Inferior parietal cortex (tissue), 1 donor: ENCODE results near the gene ELP4.
"Not testable (repeated sequence)": the region's sequence is repeated elsewhere in the genome, so short reads cannot be mapped to it uniquely, and the experiment has no call there.

Source experiments
- DNase-seq: peaks from one replicate; pipeline ENCODE4 v3.0.0-alpha.2; 2016; ENCODE audit errors: extremely low spot score

ELP4 gene

DNA sequence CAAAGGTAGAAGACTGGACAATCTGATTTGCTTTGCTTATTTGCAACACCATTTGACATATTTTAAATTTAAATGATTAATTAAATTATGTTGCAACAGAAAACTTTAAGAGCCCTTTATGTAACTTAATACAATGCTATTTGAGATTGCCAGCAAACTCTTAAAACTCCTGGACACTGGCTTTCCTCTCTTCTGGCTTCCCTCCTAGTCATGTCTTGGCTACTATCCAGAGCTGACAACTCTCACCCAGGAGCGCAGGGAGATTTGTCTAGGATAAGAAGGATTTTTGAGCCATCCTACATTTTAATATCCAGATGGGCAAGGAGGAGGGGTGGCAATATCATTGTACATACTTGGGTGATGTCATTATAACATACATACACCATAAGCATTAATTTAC, 134.3 kb downstream of the ELP4 start:
- no peak for DNase-seq

GRCh38 chr11:31645747-31646146, 136.2 kb downstream of the ELP4 start:
- DNase-seq: no peak

- DNase-seq: no peak
Observed at GRCh38 chr11:31646216-31646615, 136.6 kb downstream of the ELP4 start.

DNA sequence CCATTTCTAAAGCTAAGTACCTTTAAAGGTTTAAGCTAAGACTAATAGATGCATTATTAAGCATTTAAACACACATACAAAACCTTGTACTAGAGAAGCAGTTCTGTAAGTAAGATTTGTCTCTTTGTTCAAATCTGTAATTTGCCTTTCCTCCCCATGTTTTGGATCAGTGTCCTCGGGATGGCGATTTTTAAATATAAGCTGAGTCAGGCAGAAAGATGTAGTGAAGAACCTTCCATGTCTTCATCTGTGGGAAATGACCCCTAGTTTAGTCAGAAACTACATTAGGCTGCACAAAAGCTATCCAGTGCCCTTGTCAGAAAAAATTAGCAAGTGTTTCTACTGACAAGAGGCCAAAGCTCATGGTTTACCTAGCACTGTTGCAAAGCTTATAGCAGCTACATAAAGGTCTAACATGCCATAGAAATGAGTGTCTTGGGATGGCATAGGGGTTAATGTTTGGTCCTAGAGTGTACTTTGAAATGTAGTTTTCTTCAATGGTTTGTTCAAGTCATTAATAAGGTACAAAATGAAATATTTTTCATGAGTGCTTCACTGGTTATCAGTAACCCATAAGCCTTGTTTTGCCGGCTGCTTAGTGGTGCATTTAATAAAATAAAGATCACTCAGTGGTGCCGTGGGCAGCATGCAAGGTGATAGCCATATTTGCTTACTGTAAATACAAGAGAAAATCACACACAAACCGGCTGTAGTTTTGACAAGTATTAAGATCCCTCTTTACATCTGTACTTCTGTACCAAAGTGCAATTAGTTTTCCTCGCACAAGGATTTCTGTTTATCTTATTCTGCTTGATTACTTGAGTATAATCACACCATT, 139.8 kb downstream of the ELP4 start:
- no peak for DNase-seq

- DNase-seq: no peak
Observed at GRCh38 chr11:31651208-31651607, 141.6 kb downstream of the ELP4 start.

DNA sequence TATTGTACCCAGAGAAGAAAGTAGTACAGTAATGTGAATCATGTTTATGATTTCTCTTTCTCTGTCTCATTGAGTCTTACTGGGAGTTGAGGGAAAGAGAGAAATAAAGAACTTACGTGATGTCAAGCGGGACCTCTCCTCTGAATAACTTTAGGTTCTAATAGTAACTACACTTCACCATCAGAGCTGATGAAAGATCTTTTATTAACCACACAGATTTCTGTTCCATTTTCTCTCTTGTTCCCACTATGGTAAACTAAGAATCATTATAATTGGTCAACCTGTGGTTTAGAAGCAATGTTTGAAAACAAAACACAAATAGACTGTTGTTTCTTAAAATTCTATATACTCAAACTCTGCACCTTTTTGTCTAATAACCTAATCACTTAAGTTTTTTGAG, 142.3 kb downstream of the ELP4 start:
- DNase-seq: no peak

DNA sequence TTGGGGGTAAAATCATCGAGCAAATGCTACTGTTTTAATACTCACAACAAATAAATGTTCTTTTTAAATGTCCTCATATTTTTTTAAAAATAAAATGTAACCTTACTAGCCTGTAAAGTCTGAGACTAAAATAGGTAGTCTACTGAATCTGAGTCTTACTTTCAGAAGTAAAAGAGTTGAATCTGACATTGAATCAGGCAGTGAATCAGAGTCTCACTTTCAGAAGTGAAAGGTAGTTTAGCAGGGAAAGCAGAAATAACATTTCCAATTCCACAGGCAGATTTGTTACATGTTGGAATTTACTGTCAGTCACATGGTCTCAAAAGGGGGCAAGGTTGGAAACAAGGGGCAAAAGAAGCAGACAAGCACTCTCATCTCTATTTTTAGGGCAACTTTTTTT, 143.0 kb downstream of the ELP4 start:
- no peak for DNase-seq

DNA sequence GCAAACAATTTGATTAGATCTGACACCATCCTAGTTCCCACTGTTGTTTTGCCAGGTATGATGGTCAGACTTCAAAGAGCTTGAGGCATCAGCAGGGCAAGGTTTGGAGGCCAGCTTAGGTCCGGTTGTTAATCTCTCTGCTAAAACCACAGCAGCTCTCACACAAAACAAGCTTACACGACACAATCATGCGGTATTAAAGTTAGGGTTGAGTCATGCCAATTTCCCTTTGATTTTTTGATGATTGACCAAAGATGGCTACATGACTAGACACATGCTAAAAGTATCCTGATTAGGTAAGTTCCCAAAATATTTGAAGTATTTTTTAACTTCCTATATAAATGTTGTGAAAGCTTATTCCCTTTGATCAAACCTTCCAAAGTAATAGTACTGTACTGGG, 145.9 kb downstream of the ELP4 start:
- no peak for DNase-seq

DNA sequence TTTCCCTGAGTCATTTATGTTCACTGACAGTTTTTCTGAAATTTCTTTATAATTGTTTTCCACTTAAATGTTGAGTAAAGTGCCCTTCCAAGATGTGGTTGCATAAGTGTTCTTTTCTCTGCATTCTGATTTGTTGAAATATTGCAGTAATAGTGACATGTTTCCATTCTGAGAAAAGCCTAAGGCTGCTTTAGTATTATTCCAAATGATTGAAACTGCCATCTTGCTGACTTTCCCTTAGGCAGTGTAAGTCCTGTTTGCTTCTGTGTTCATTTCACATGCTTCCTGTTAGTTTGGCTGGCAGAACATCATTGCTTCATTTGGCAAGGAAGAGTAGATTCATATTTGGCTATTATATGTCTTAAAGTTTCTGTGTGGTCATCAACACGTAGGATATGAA, 146.5 kb downstream of the ELP4 start:
- DNase-seq: no peak

GRCh38 chr11:31657091-31657490, 147.5 kb downstream of the ELP4 start:
- no peak for DNase-seq

GRCh38 chr11:31664129-31664528, 154.6 kb downstream of the ELP4 start:
- no peak for DNase-seq

- no peak for DNase-seq
Observed at GRCh38 chr11:31664954-31665353, 155.4 kb downstream of the ELP4 start.

DNA sequence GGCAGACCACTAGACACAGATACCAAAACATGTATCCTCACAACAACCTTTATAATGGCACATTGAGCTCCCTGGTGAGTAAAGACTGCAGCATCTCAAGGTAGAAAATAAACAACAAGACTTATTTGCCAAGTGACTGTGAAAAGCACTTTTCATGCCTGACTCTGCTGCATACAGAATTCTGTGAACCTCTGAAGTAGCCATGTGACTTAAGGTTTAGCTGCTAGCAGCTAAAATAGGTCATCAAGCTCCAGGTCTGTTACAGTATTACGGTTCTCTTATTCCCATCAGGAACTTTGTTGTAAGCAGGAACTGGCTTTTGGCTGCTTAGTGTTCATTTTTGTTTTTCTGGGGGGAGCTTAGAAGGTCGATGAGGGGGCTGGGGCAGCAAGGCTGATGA, 162.1 kb downstream of the ELP4 start:
- no peak for DNase-seq

DNA sequence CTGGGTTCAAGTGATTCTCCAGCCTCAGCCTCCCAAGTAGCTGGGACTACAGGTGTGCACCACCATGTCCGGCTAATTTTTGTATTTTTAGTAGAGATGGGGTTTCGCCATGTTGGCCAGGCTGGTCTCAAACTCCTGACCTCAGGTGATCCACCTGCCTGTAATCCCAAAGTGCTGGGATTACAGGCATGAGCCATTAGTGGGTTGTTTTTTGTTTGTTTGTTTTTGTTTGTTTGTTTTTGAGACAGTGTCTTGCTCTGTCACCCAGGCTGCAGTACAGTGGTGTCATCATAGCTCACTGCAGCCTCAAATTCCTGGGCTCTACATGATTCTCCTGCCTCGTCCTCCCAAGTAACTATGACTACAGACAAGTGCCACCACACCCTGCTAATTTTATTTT, 163.5 kb downstream of the ELP4 start:
- not testable (repeated sequence) for DNase-seq

- DNase-seq: no peak
Observed at GRCh38 chr11:31676280-31676982, 166.9 kb downstream of the ELP4 start.

DNA sequence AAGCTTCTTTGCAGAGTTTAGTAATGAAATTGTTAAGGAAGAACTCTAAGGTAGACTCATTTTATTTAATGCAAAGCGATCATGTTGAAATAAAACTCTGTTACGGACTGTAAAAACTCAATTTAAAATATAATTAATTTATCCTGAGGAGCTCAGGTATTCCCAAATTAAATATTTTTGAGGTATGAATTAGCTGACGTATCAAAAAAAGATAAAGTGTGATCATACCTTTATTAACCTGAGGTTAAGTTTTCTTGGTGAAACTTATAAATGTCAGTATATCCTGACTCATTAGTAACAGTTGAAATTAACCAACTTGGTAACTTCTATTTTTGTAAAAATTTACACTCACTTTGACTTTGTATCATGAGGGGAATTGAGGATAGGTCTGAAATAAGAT, 171.2 kb downstream of the ELP4 start:
- DNase-seq: no peak

DNA sequence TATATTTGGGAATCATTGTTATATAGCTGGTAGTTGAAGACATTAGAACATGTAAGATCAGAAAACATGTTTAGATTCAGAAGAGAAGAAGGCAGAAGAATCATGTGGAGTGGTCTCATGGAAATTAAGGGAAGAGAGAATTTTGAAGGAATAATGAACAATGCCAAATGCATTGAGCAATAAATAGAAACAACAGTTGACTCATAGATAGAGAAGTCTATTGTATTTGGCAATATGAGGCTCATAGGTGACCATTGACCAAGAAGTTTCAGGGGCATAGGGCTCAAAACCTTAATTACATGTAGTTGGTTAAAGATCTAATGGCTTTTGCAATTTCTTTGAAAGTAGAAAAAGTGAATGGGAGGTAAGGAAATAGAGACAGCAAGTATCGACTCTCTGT, 177.7 kb downstream of the ELP4 start:
- no peak for DNase-seq

DNA sequence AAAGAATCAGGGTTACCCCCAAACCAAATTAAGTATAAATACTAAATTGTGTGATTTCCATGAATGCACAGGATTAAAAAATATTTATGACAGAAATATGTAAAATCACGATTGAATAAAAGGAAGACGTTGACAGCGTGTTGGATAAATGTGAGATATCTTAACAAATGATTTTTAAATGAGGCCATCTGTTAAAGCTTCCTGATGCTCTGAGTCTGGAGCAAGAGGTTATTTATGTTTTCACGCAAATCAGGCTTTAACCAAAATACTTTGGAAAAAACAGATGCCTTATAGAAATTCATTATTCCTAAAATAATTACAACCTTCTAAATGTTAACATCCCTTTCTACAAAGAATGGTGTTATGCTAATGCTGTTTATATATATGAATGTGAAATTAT, 178.3 kb downstream of the ELP4 start:
- DNase-seq: no peak

DNA sequence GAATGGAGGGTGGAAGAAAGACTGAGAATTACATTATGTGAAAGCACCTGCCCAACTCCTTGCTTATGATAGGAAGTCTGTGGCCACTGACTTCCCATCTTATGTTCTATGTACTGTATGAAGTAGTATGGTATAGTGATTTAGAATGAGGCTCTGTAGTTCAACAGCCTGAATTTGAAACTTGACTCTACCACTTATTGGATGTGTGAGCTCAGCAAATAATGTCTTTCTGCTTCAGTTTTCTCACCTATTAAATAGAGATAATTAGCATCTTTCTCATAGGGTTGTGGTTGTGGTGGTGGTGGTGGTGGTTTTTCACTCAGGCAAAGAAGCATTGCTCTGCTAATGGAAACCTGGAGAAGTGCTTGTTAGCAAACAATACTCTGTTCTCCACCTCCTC, 180.0 kb downstream of the ELP4 start:
- DNase-seq: no peak

GRCh38 chr11:31690041-31690440, 180.5 kb downstream of the ELP4 start:
- DNase-seq: peak; percentile 40

DNA sequence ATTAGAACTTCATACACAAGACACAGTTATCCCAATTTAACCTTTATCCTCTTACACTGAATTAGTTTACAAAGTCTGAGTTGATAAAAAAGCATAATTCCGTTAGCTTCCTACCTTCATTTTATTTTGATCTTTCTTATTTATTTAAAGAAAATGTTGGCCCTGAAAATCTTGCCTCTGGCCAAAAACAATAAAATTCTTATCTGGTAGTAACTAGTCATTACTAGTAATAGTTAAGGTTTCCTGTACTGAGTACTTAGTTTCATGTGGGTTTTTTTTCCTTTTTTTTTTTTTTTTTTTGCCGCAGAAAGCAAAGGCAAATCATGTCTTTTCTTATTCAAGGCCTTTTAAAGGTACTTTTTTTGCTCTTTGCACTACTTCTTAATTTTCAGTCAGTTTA, 180.9 kb downstream of the ELP4 start:
- no peak for DNase-seq

- no peak for DNase-seq
Observed at GRCh38 chr11:31692466-31692865, 182.9 kb downstream of the ELP4 start.

GRCh38 chr11:31697049-31697448, 187.5 kb downstream of the ELP4 start:
- DNase-seq: not testable (repeated sequence)
